ENCODE data around the gene LCN1.
"Not testable (repeated sequence)": the region's sequence is repeated elsewhere in the genome, so short reads cannot be mapped to it uniquely, and the experiment has no call there.

The LCN1 gene

GRCh38 chr9:135522137-135522877 lies 1.1 kb downstream of the LCN1 start:
- in situ Hi-C loops (cut with HindIII; ENCODE audit: low sequenced_read_pairs) = no loop called here

GRCh38 chr9:135522931-135523330 lies 1.7 kb downstream of the LCN1 start:
- in situ Hi-C loops (cut with HindIII; ENCODE audit: low sequenced_read_pairs) = no loop called here

DNA sequence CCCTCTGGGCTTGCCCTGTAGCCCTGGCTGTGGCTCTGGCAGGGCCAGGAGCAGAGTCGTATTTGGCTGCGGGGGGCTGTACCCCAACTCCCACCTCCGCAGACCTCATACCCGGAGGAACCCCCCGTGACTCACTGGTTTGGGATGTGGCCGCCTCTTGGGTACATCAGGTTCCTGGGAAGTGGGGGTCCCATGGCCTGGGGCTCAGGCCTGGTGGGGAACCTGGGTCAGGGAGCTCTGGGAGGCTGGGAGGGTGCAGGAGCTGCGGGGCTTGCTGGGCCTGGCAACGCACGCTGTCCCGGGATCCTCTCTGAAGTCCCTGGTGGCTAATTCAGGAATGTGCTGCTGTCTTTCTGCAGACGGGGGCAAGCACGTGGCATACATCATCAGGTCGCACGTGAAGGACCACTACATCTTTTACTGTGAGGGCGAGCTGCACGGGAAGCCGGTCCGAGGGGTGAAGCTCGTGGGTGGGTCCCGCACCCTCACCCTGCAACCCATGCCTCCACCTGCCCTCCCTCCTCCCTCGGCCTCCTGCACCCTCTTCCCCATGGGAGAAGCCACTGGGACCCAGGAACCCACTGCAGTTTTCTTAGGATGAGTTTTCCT lies 2.4 kb downstream of the LCN1 start:
- in situ Hi-C loops (cut with HindIII; ENCODE audit: low sequenced_read_pairs) = no loop called here

DNA sequence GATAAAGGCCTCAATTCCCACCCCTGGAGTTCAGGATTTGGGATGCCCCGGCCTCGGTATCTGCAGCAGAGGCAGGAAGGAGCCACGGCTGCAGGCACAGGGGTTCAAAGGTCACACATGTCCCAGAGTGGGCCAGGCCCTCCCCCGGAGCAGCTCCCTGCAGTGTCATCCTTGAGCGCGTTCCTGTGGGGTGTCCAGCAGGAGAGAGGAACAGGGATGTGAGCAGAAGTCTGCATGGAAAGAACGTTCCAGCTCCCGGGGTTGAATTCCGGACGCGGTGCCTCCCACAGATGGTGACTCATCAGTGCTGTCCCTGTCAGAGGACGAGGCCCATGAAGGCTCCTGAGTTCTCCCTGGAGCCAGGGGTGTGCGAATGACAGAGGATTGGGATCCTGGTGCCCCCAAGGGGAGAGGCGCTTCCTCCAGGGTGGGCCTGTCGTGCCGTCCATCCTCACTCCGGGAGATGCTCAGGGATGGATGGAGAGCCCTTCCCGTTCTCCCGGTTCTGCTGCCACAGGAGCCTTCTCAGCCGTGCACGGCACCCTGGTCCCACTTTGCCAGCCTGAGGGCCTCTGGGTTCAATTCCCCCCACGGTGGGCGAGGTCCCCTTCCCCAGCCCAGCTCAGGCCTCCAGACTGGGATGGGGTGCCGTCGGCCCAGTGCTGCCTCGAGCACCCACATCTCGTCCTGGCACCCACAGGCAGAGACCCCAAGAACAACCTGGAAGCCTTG lies 3.1 kb downstream of the LCN1 start:
- in situ Hi-C loops (cut with HindIII; ENCODE audit: low sequenced_read_pairs) = no loop called here

DNA sequence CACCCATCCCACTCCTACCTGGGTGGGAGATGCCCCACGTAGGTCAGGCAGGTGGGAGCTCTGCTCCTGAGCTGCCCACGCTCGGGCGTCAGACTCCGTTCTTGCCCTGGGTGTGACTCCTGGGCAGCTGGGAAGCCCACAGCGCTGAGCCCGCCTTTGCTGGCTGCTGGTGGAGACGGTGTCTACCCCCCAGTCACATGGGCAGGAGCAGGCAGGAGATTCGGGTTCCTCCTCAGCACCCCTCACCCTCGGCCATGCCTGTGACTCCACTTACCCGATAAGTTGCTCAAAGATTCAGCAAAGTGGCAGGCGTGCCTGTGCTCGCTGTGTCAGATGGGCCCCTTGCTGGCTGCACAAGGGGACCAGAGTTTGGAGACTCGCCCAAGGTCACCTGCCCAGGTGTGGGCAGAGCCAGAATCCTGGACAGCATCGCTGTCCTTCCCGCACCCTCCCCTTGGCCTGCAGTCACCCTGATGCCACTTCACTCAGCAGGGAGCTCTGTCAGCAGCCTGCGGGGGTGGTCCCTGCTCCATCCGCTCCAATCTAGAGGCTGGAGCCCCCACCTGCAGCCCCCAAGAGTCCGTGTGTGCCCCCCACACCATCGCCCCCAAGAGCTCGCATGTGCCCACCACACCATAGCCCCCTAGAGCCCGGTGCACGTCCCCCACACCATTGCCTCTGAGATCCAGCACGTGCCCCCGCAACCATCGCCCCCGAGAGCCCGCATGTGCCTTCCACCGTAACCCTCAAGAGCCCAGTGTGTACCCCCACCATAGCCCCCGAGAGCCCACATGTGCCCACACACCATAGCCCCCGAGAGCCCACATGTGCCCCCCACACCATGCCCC lies 4.2 kb downstream of the LCN1 start:
- in situ Hi-C loops (cut with HindIII; ENCODE audit: low sequenced_read_pairs) = no loop called here

DNA sequence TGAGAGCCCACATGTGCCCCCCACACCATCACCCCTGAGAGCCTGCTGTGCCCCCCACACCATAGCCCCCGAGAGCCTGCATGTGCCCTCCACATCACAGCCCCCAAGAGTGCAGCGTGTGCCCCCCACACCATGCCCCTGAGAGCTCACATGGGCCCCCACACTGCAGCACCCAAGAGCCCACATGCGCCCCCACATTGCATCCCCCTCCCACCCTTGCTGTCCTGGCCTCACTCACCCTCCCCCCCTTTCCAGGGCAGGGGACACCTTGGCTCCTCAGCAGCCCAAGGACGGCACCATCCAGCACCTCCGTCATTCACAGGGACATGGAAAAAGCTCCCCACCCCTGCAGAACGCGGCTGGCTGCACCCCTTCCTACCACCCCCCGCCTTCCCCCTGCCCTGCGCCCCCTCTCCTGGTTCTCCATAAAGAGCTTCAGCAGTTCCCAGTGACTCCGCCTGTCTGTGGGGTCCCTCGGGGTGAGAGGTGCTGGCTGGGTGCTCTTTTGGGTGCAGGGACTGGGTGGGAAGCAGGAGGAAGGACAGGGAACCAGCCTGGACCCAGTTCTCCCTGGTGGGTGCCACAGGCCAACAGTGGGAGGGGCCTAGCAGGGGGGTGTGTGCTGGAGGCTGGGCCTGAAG lies 5.0 kb downstream of the LCN1 start:
- in situ Hi-C loops (cut with HindIII; ENCODE audit: low sequenced_read_pairs) = no loop called here

DNA sequence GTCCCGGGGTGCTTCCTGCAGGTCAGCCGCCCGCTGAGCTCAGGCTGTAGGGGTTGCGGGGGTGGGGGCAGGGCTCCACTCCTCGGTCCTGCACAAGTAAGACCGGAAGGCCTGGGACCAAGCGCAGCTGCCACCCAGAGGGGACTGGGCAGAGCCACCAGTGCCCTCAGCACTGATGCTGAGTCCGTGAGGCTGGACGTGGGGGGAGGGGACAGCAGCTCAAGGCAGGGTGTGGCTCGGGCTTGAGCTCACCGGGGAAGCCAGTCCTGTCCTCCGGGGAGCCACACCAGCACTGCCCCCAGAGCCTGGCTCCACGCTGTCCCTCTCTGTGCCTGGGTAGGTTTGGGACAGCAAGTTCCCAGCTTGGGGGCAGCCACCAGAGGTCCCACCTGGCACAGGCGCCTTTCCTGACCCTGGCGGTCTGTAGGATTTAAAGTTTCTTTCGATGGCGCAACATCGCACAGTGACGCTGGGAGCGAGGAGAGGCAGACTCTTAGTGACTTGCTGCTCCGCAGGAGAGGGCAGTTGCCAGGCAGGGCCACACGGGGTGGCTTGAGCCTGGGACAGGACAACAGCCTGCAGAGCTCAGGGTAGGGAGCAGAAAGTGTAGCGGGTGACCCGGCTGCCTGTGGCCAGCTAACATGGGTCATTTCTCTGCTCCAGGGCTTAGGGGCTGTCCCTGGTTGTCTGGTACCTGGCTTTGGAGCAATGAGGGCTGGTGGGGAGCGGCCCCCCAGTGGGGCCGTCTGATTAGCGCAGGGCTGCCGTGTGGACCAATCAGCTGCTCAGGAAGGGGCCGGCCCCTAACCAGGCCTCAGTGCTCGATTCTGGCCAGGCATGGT lies 5.7 kb downstream of the LCN1 start:
- in situ Hi-C loops (cut with HindIII; ENCODE audit: low sequenced_read_pairs) = no loop called here

GRCh38 chr9:135528842-135529435 lies 7.7 kb downstream of the LCN1 start:
- in situ Hi-C loops (cut with HindIII; ENCODE audit: low sequenced_read_pairs) = not testable (repeated sequence)

DNA sequence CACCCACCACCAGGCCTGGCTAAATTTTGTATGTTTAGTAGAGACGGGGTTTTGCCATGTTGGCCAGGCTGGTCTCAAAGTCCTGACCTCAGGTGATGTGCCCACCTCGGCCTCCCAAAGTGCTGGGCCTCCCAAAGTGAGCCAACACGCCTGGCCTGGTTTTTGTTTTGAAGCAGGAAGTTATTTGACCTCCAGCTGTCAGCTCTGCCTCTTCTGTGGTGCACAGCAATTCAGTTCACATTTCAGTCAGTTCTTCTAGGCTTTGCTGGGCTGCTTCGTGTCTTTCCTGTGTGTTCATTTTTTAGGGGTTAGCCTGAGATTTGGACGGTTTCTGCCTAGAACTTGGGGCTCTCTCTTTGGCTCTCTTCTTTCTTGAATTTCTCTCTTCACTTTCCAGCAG lies 8.9 kb downstream of the LCN1 start:
- in situ Hi-C loops (cut with HindIII; ENCODE audit: low sequenced_read_pairs) = no loop called here

- in situ Hi-C loops (cut with HindIII; ENCODE audit: low sequenced_read_pairs) = no loop called here
Observed at GRCh38 chr9:135531096-135531495, 9.9 kb downstream of the LCN1 start.

- in situ Hi-C loops (cut with HindIII; ENCODE audit: low sequenced_read_pairs) = no loop called here
Observed at GRCh38 chr9:135533113-135533512, 11.9 kb downstream of the LCN1 start.

DNA sequence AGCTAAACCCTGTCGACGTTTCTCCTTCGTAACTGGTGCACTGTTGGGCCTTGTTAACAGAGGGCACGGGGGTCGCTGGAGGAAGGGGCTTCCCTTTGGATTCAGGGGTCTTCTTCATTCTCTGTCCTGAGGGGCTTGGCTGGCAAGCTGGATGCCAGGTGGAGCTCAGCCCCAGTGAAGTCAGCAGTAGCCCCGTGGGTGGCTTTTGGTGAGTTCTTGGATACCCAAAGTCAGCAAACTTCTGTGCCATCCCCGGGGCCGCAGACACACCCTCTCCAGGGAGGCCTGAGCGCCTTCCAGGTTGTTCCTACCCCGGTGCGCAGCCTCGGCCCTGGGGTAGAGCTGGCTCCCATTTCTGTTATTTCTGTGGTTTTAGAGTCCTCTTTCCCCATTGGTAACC lies 12.4 kb downstream of the LCN1 start:
- in situ Hi-C loops (cut with HindIII; ENCODE audit: low sequenced_read_pairs) = no loop called here

DNA sequence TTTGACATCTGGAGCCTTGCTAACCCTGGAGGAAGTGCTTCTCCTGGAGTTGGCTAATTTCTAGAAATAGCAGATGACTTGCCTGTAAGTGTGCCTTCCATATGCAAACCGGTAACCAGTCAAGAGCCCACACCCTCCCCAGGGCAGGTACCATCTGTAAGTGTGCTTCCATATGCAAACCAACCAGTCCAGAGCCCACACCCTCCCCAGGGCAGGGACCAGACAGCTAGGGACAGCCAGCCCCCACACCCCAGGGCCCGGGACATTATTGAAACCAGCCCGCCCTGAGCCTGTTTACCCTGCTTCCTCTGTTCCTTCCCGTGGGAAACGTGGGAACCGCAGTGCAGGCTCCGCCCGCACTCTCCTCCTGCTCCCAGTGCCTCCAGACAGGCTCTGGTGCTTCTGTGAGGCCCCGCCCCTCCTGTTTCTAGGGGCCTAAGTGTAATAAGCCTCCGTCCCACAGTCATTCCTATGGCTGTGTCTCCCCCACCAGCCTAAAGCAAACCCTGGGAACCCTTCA lies 13.0 kb downstream of the LCN1 start:
- in situ Hi-C loops (cut with HindIII; ENCODE audit: low sequenced_read_pairs) = not testable (repeated sequence)

GRCh38 chr9:135534826-135535225 lies 13.6 kb downstream of the LCN1 start:
- in situ Hi-C loops (cut with HindIII; ENCODE audit: low sequenced_read_pairs) = not testable (repeated sequence)

- in situ Hi-C loops (cut with HindIII; ENCODE audit: low sequenced_read_pairs) = not testable (repeated sequence)
Observed at GRCh38 chr9:135535631-135536030, 14.4 kb downstream of the LCN1 start.

DNA sequence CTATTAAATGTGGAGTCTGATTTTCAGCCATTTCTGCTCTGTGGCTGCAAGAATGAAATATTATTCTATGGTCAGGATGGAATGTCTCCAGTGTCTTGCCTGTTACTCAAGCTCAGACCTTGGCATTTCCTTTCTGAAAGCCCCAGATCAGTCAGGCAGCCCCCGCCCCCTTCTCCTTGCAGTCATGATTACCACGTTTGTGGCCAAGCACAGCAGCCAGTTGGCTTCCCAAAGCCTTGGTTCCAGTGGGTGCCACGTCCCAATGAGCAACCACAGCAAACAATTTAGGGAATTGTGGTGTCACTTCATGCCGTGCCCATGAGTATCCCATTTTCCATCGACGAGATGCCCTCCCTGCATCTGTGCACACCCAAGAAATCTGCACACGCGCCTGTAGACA lies 15.0 kb downstream of the LCN1 start:
- in situ Hi-C loops (cut with HindIII; ENCODE audit: low sequenced_read_pairs) = no loop called here

DNA sequence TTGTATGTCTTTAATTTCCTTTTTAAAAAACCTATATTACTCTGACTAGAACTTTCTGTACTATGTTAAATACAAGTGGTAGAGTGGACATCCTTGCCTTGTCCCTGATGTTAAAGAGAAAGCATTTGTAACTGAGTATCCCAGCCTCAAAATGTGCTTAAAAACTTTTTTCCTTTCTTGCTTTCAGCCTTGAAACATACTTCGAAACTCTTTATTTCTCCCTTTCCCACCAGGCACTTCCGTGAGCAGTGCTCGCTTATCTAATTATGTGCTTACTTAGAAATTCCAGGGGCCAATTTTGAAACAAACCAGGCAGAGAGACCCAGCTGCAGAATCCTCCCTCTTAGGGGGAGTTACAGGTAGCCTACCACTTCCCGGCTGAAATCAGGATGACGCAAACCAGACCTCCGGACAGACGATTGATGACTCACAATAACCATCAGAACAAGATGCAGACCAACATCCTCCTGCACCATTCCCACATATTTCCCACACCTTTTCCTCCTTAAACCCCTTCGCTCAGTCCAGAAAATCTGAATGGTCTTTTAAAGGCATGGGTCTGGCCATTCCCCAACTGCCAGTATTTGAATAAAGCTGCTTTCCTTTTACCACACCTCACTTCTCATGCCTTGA lies 22.1 kb downstream of the LCN1 start:
- in situ Hi-C loops (cut with HindIII; ENCODE audit: low sequenced_read_pairs) = not testable (repeated sequence)

GRCh38 chr9:135544981-135545635 lies 23.9 kb downstream of the LCN1 start:
- in situ Hi-C loops (cut with HindIII; ENCODE audit: low sequenced_read_pairs) = no loop called here

Measured in DLD1 (cell line).